Measurements from ENCODE around the gene GRB14.
A peak's percentile ranks its signal among the peaks of the same experiment; 100 is the strongest.

The GRB14 gene

DNA sequence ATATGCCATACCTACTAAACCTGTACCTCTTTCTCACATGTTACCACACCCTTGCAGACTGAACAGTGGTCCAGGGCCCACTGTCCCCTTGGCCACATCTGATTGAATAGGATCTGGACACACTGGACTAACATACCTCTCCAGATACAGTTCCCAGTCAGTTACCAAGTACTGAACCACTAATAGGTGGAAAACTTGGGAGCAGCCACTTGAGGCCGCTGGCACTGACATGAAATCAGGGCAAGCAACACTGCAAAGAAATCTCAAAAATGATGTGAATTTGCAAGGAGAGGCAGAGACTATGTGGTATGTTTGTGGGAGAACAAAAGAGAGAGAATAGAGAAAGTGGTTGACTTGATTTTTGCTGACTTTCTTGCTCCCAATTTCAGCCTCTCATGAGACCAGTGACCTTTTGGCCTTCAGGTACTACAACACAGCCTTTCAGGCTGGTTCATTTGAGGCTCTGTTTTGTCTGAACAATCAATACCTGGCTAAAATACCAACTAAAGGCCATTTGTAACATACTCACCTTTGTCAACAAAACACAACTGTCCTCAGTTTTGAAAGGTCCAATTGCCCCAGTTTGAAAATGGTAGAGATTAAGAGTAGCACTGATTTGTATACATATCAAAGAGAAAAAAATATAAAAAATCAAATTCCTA is 7.8 kb downstream of the GRB14 start:
- no peak for DNase-seq (ENCODE audit: low spot score)

DNA sequence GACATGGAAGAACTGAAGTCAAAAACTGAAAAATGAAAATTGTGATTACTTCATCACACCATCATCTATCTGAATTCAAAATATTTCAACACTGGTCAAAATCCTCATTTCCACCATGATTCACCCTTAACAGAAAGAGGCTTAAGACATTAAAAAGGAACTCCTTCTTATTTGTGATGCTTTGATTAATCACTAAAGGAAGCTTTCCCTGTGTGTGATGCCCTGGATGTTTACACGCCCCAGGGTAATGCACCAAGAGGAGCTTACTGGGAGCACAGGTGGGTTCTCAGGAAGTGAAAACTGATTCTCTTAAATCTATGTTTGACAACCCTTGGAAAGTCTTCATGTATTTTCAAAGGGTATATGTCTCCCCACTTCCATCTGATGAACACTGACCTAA is 11.5 kb downstream of the GRB14 start:
- no peak for DNase-seq (ENCODE audit: low spot score)

DNA sequence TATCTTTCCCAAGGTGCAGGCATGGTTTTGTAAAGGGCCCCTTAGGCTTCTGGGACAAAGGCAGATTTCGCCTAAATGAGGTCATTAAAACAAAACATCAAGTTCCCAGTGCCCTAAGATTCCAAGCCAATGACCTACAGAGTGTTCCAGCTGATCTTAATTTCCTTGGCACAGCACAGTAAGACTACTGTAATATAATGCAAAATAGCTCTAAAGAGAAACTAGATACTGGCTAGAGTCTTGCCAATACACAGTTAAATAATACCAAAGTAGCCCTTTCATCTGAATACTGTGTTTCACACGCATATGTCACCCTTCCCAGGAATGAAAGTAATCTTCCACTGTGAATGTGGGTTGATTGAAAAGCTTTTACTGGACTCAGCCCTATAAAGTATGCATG is 14.7 kb downstream of the GRB14 start:
- no peak for DNase-seq (ENCODE audit: low spot score)

DNA sequence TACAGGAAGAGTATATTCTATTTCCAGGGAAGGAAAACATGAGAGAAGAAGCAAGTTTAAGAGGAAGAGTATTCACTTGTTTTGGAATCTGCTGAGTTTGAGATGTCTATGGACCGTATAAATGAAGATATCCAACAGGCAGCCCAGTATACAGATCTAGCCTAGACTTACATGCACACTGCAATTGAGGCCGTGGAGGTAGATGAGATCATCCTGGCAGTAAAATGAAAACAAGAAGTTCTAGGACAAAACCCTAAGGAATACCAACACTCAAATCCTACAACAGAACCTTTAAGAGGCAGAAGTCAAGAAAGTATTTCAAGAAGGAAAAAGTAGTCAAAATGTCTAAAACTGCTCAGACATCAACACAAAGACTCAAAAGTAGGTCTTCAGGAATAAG is 16.0 kb downstream of the GRB14 start:
- no peak for DNase-seq (ENCODE audit: low spot score)

DNA sequence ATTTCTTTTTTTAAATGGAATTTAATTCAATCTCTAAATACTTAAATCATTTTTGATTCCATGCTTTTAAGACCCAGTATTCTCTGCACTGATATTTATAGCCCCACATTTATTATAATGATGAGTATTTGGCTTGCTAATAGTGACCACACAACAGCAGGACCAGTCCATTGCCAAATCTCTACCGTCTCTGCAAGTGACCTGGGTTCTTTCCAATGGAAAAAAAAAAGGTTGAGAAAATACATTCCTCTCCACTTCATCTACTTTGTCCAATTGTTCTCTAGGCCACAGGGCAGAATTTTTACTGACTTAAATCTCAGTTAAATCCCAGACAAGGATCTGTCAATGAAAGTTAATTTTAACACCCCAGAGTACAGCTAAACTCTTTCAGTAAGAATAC is 20.5 kb downstream of the GRB14 start:
- DNase-seq (ENCODE audit: low spot score), result no peak

DNA sequence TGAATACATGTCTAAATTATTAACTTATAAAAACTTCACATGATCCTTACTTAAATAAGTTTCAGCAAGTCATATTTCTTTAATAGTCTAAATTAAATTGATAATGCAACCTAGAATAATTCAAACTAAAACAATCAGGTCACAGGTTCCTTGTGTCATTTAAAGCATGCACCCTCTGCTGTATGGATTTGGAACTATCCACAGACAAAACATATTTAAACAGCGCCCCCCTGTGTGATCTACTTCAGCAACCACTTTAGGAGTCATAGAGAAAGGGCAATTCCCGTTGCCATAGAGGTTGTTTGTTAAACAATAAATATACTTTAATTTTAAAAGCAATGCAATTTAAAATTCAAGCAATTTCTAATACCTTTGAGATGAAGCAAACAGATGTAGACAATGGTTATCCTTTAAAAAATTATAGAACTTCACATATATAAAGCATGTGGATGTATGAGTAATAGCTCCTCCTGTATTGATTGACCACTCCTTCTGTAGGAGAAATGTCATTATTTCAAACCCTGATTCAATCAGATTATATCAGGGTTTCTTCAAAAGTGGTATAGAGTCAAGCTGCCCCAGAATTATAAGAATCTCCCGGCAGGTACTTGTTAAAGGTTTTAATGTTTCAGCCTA is 21.2 kb downstream of the GRB14 start:
- peak; percentile 48 for DNase-seq (ENCODE audit: low spot score)

DNA sequence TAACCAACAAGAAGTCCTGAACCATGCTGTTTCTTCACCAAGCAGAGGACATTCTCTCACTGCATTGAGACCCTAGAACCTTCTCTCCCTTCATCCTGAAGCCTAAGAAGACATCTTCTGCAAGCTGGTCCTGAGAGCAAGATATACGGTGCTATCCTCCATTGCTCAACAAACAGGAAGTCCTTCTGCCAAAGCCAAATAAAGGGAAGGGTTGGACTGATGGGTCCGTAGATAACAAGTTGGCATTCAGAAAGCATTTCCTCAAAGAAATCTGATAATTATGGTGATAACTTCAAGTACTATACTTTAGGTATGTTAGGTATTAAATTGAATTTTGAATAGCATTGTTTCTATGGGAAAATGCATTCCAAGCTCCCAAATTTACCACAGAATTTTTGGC is 23.3 kb downstream of the GRB14 start:
- no peak for DNase-seq (ENCODE audit: low spot score)

DNA sequence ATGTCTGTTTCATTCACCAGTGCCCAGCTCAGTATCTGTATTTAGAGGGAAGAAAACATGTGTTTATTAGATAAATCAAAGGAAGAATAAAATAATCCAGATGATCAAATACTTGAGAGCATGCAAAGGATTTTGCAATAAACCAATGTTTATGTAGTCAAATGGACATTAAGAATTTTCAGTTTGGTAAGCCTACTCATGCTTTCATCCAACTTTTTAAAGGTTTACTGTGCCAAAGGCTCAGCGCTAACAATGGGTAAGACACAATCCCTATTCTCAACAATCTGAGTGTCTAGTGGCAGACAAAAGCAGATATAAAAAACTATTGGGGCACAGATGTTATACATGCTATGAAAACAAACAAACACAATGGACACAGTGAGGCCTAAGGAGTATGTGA is 26.3 kb downstream of the GRB14 start:
- DNase-seq (ENCODE audit: low spot score), result no peak

DNA sequence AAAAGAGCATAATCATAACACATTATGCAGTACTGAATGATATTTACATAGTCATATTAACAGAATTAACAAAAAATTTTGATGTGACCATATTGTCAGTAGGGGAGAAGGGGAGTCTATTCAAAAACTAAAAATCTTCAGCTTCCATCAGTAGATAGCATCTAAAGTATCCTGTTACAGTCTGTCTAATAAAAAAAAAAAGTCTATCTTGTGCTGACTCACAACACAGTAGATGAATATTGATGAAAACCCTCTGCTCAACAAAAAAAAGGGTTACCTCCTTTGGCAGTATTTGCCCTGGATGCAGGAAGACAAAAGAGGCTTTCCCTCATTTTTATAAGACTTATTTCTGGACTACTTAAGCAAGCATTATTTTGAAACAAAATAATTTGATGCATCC is 27.3 kb downstream of the GRB14 start:
- no peak for DNase-seq (ENCODE audit: low spot score)

DNA sequence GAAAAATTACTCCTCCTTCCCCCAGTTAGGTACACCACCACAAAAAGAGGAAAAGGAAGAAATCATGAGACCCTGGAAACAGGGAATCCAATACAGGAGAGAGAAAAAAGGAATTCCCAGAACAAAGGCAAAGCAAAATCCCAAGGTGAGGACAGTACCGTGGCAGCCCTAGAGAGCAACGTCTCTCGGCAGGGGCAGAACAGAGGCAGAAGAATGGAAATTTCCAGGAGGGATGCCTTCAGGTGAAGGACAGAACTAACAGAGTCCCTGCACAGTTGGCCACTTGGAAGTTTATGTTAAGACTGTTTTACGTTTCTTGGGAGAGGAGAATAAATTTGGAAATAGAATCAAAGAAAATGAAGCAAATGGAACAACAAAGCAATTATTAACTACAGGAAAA is 27.7 kb downstream of the GRB14 start:
- DNase-seq (ENCODE audit: low spot score), result no peak

DNA sequence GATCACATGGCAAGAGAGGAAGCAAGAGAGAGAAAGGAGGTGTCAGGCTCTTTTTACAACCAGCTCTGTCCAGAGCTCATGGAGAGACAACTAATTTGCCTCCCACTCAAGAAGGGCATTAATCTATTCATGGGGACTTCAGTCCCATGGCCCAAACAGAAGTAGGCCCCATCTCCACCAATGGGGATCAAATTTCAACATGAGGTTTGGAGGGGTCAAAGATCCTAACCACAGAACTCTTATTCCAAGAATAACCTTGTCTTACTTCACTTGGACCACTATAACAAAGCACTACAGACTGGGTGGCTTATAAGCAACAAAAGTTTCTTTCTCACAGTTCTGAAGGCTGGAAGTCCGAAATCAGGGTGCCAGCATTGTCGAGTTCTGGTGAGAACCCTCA is 31.8 kb downstream of the GRB14 start:
- DNase-seq (ENCODE audit: low spot score), result no peak

DNA sequence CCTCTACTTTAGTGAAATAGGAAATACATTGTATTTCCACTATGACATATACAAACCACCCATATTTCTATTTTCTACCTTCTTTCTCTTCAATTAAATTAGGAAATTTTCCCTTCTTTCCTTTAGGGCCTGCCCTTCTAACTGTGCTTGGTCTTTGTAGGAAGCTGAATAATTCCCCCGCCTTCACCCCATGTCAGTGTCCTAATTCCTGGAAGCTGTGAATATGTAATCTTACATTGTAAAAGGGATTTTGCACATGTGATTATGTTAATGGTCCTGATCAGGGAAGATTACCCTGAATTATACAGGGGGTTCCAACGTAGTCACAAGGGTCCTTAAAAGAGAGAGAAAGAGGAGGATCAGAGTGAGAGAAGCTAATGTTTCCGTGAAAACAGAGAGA is 40.2 kb downstream of the GRB14 start:
- DNase-seq (ENCODE audit: low spot score), result no peak

DNA sequence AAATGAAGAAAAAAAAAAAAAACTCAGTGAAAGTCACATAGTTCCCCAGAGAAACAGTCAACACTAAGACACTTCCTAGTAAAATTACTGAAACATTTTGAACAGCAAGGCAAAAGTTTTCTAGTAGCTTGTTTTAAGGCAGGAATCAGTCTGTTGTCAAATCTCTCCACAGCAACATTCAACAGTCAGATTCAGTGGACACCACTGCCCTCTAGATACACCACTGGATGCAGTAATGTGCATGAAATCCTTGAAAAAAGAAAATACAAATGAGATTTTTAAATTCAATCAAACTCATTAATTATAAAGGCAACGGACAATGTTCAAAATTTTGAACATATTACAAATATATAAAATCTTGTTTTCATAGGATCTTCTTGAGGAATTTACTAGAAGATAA is 46.4 kb downstream of the GRB14 start:
- DNase-seq (ENCODE audit: low spot score), result no peak

DNA sequence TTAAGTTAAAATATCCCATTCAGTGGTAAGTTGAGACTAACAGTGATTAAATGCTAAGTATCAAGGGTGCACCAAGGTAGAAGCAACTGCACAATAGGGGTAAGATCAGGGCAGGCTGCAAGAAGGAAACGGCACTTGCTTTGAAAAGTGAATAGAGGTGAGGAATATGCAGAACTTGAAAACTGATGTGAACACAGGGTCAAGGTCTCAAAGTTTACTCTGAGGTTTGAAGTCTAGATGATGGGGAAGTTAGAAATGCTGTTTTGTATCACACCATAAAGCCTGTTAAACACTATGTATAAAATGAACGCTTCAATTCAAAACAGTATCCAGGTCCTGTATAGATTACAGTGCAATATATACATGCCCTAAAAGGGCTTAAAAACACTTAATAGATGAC is 50.8 kb downstream of the GRB14 start:
- DNase-seq (ENCODE audit: low spot score), result no peak

DNA sequence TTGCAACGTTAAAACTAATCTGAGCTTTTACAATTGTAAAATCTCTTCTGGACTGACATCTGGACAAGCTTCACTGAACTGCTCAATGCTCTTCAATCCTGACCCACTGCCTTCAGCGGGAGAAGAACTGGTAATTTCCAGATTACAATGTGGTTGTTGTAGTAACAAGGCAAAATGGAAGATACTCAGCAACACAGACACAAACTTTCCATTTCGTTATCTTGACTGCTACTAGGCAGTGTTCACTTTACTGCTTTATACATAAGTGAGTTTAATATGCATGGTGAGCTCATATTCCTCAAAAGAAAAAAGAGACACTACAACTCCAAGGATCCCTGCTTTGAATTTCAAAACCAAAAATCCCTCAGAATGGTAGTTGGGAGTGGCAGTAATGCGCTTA is 51.9 kb downstream of the GRB14 start:
- no peak for DNase-seq (ENCODE audit: low spot score)

DNA sequence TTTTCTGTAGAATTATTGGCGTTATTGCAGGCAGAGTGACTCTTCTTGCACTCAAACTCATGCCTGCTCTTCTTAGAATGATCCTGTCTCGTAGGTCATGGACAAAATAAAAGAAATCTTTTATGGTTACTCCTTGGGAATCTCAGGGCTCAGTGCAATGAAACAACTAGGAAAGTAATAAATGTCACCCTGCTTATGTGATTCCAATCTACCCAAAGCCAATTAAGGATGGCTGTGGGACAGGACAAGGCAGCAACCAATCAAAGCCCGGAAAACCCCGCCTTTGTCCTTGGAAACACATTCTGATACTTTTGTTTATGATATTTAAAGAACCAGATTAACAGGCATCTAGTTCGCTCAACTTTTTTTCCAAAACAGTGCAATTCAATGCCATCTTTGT is 53.0 kb downstream of the GRB14 start:
- DNase-seq (ENCODE audit: low spot score), result no peak

DNA sequence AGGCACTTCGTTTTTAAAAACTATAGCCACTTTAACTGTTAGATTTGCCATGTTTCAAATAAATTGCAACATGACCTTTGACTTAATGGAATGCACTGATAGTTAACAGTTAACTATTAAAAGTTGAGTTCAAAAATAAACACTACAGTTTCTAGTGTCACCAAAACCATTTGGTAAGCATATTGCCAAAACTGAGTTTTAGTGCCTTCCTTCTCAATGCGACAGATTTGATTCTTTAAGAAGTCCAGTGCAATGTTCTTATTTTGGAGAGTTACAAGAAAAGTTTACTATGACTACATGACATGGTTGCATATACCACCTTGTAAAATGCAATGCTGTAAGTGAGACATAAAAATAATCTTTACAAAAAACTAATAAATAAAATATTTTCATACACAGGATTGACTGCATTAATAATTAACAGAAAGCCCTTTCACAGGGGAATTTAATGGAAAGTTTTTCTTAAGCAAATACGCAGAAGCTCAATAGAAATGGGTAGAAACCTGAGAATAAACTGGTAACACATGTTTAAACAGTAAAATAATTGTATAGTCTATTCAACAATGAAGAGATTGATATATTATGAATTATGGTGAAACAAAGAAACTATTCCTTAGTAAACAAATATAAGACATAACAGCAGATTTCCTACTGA is 53.8 kb downstream of the GRB14 start:
- DNase-seq (ENCODE audit: low spot score), result no peak

DNA sequence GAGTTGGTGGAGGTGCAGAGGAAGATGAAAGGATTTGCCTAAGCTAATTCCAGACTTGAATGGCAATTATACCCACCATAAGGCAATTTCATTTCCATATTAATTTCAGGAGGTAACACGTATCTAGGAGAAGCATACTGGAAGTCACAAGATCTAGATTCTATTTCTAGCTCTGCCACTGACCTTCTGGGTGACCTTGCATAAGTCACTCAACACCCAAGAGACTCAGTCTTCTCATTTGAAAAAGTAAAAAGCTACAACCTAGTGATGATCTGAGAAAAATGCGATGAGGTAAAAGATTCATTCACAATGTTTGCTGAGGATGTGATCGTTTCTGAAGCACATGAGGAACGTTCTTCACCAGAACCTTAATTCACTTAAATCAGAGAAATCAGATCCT is 55.9 kb downstream of the GRB14 start:
- no peak for DNase-seq (ENCODE audit: low spot score)

DNA sequence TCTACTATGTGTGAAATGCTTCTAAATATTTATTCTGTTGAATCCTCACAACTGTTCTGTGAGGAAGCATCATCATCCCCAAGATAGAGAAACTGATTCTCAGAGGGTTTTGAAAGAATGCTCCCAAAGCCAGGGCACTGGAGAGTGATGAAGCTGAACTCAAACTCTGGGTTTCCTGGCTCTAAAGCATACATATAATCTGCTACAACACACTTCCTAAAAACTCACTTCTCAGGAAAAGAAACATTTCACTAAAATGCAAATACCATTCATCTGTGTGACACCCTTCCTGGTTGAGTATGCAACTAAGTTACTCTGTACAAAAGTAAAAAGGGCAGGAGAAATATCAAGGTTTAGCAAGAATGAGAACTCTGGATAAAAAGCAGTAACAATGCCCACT is 58.6 kb downstream of the GRB14 start:
- no peak for DNase-seq (ENCODE audit: low spot score)

DNA sequence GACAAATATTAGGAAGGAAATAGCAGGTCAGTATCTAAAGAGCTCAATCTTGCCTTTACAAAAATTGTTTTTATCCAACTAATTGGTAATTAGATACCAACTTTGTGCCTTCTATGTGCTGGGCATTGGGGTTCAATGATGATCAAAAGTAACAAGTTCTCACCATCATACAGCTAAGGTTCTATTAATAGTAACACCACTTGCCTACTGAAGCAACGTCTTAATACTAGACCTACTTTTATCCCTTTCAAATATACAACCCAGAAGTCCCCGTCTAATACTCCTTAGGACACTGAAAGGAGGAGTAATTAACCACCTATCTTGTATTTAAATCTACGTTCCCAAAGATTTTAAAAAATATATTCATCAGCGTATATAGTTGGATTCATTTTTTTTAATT is 59.3 kb downstream of the GRB14 start:
- DNase-seq (ENCODE audit: low spot score), result no peak

DNA sequence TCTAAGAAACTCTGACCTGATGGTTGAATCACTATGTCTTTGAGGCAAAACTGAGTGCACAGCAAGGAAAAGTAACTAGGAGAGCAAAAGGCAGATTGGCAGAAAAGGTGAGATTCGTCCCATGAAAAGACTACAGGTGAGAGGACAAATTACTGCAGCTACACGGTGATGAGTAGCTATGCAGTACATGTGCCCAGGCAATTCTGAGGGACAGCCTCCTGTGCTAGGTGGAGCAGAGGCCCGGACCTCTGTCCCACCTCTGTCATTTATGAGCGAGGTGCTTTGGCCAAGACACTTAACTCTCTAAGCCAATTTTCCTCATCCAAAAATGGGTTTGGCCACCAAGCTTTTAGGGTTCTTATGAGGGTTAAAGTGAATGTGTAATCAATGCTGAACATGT is 59.9 kb downstream of the GRB14 start:
- DNase-seq (ENCODE audit: low spot score), result no peak

DNA sequence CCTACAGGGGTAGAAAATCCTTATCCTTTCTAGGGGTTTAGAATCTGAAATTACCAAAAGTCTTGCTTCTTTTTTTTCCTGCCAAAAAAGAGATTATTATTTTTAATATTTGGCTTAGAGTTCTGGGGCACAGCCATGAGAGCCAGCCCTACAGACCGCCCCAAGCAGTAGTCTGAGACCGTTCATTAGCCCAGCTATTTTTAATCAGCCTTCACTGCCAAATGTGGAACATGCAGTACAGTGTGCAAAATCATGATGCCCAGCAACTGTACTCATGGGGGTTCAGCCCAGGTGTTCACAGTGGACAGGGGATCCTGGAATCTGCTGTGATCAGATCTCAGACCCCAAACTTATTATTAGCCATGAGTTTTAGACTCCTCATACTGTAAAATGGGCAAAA is 60.4 kb downstream of the GRB14 start:
- no peak for DNase-seq (ENCODE audit: low spot score)

DNA sequence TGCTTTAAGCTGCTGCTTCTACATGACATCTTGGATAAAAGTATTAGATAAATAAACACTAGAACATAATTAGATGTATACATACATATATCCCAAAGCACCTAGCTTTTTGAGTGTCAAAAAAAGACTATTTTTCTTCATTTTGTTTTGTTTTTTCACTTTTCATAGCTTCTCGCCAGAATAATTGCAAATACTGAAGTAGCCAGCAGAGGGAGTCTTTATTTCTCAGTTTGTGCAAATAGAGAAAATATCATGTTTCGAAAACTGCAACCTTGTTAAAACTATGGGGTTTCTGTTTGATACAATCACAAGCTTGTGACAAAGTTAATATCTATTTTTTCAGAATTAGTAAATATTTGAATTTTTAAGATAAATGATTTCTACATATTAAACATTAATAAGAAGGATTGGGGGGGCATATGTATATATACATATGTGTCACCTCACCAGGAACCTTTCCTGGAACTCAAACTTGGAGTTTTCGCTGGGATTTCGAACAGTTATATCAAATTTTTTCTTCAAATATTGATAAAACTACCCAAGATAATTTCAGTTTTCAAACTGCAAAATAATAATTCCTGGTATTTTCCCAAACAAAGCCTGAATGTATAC is 61.0 kb downstream of the GRB14 start:
- DNase-seq (ENCODE audit: low spot score), result peak; percentile 43

Data from pons (tissue), 1 donor.